Naive thymus-derived CD8-positive, alpha-beta T cell (primary cell): ENCODE results near the gene U2AF2. TPM values are rescaled to one million over a fixed set of nuclear protein-coding genes. Genes with fewer than 3 reads are reported as not detected.
"Not testable (repeated sequence)": the region's sequence is repeated elsewhere in the genome, so short reads cannot be mapped to it uniquely, and the experiment has no call there.

Experiments
- ATAC-seq, 2 donors: fragments of 150-1000 bp; cut with Tn5 transposase in 1 of 2; sonication (Bioruptor Pico), chemical (Tn5 transposase) in 1 of 2; 1 replicate in 1 of 2; 2 replicates in 1 of 2; pipeline ENCODE4 v1.10.0; 2021; ENCODE audit warnings: mild to moderate bottlenecking in 2 of 2, moderate library complexity in 2 of 2
- POLR2A ChIA-PET: fragments of 350-600 bp; sonication (Branson Sonifier 250); formaldehyde crosslinking; loops from one replicate; lab custom pipeline; 2021; ENCODE audit warnings: antibody characterized with exemption; lab: Charles Lee
- DNase-seq, 10 donors: peaks; one replicate each; pipeline versions ENCODE4 v3.0.0 to v3.0.0-alpha.2; 2020 to 2022
- H3K27ac Mint-ChIP-seq, 10 donors: one replicate each; pipeline ENCODE4 v1.8.0; 2020 to 2022; ENCODE audit warnings: mild to moderate bottlenecking in 10 of 10, mixed read lengths in 10 of 10, moderate library complexity in 4 of 10, inconsistent platforms in 1 of 10
- H3K27me3 Mint-ChIP-seq, 5 donors: one replicate each; pipeline ENCODE4 v1.8.0; 2021 to 2022; ENCODE audit warnings: mixed read lengths in 5 of 5
- H3K36me3 Mint-ChIP-seq, 3 donors: one replicate each; pipeline ENCODE4 v1.8.0; 2020 to 2022; ENCODE audit warnings: mixed read lengths in 3 of 3, mild to moderate bottlenecking in 2 of 3, inconsistent platforms in 1 of 3
- H3K4me1 Mint-ChIP-seq, 4 donors: one replicate each; pipeline ENCODE4 v1.8.0; 2021 to 2022; ENCODE audit warnings: mixed read lengths in 4 of 4
- H3K4me3 Mint-ChIP-seq, 10 donors: one replicate each; pipeline ENCODE4 v1.8.0; 2020 to 2022; ENCODE audit warnings: mild to moderate bottlenecking in 10 of 10, mixed read lengths in 10 of 10, moderate library complexity in 6 of 10, inconsistent platforms in 1 of 10
- H3K9me3 Mint-ChIP-seq, 9 donors: one replicate each; pipeline ENCODE4 v1.8.0; 2020 to 2022; ENCODE audit warnings: mixed read lengths in 9 of 9, mild to moderate bottlenecking in 3 of 9, inconsistent platforms in 1 of 9, moderate library complexity in 1 of 9
- polyA plus RNA-seq, 3 donors: library from polyadenylated mRNA; unstranded; fragments of 300-500 nt; fragmentation: Illumina TruSeq; gene quantifications; one replicate each; pipeline ENCODE4 v1.2.3, GENCODE V29; 2021
- total RNA-seq, 8 experiments: library from RNA in 2 of 8; stranded (reverse) in 2 of 8; gene quantifications; one replicate each; pipeline ENCODE4 v1.2.3 and lab custom pipeline; 2021 to 2026

Gene U2AF2
- total and polyA plus RNA-seq, 5 experiments from 2014 or later: 6.6 to 289 (median 10.6) TPM

DNA sequence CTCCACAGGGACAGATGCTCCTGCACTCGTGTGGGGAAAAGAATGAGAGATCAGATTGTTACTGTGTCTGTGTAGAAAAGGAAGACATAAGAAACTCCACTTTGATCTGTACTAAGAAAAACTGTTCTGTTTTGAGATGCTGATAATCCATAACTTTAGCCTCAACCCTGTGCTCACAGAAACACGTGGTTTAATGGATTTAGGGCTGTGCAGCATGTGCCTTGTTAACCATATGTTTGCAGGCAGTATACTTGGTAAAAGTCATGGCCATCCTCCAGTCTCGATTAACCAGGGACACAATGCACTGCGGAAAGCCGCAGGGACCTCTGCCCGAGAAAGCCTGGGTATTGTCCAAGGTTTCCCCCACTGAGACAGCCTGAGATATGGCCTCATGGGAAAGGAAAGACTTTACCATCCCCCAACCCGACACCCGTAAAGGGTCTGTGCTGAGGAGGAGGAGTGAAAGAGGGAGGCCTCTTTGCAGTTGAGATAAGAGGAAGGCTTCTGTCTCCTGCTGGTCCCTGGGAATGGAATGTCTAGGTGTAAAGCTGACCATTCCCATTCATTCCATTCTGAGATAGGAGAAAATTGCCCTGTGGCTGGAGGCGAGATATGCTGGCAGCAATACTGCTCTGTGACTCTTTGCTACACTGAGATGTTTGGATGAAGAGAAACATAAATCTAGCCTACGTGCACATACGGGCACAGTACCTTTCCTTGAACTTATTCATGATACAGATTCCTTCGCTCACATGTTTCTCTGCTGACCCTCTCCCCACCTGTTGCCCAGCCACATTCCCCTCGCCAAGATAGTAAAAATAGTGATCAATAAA lies 63.3 kb downstream of the U2AF2 start:
- peak overlapping the region in 1 of 10 donors; percentile 51 for H3K27ac Mint-ChIP-seq
- H3K4me3 Mint-ChIP-seq, ATAC-seq, DNase-seq, H3K4me1 Mint-ChIP-seq, POLR2A ChIA-PET: not testable (repeated sequence)
- peaks cover 42 to 66% (median 48%) of the 10 kb centered on the region in 5 donors for H3K27me3 Mint-ChIP-seq
- peaks cover 0 to 32% (median 20%) of the 10 kb centered on the region in 3 donors for H3K36me3 Mint-ChIP-seq
- peaks cover 3 to 40% (median 24%) of the 10 kb centered on the region in 9 donors for H3K9me3 Mint-ChIP-seq

DNA sequence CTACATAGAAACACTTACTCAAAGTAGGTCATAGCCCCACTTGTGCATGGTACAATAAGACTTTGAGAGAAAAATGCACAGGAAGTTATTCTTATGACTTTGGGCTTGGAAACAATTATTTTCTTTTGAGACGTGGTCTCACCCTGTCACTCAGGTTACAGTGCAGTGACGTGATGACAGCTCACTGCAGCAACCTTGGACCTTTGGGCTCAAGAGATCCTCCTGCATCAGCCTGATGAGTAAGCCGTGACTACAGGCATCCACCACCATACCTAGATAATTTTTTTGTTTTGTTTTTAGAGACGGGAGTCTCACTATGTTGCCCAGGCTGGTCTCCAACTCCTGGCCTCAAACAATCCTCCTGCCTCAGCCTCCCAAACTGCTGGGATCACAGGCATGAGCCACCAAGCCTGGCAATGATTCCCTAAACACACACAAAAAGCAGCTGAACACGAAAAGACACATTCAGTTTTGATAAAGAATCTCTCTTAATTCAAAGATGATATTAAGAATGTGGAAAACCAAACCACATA lies 65.4 kb downstream of the U2AF2 start:
- POLR2A ChIA-PET: no interaction called here
- Mint-ChIP-seq H3K27me3 (peaks cover 43 to 71% (median 48%) of the 10 kb centered on the region in 5 donors), H3K27ac (no peak overlapping the region), H3K9me3 (peaks cover 3 to 43% (median 23%) of the 10 kb centered on the region in 9 donors), H3K36me3 (peaks cover 0 to 32% (median 20%) of the 10 kb centered on the region in 3 donors), H3K4me3 (no peak overlapping the region), H3K4me1 (no peaks in the 10 kb centered on the region)
- ATAC-seq (no peak), DNase-seq (no peak)

DNA sequence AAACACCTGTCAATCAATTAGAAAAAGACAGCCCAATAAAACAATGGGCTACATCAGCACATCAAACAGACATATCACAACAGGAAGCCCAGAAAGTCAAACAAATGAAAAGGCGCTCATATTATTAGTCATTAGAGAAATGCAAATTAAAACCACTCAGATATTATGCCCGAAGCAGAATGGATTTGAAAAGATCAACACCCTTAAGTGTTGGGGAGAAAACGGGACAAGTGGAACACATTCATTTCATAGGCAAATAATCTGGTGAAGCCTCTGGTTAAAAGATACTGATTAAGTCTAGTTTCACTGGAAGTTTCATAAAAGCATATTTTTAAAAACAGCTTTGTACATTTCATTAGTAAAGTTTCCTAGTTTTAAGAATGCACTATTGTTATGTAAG lies 66.0 kb downstream of the U2AF2 start:
- peaks cover 3 to 43% (median 23%) of the 10 kb centered on the region in 9 donors for H3K9me3 Mint-ChIP-seq
- no peak for DNase-seq
- H3K27me3 Mint-ChIP-seq: peaks cover 46 to 75% (median 48%) of the 10 kb centered on the region in 5 donors
- POLR2A ChIA-PET: no interaction called here
- H3K27ac Mint-ChIP-seq: no peak overlapping the region
- H3K4me3 Mint-ChIP-seq: no peak overlapping the region
- no peaks in the 10 kb centered on the region for H3K4me1 Mint-ChIP-seq
- ATAC-seq: no peak
- H3K36me3 Mint-ChIP-seq: peaks cover 0 to 32% (median 20%) of the 10 kb centered on the region in 3 donors

DNA sequence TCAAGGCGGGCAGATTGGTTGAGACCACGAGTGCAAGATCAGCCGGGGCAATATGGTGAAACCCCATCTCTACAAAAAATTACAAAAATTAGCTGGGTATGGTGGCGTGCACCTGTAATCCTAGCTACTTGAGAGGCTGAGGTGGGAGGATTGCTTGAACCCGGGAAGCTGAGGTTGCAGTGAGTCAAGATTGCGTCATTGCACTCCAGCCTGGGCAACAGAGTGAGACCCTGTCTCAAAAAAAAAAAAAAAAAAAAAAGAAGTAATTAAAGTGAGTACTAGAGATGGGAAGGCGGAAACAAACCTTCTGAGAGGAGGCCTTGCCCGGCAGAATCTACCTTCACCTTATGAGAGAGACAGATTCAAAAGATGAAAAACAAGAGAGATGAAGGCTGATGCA lies 68.7 kb downstream of the U2AF2 start:
- Mint-ChIP-seq H3K4me3 (no peak overlapping the region), H3K9me3 (peaks cover 3 to 41% (median 23%) of the 10 kb centered on the region in 9 donors), H3K36me3 (peaks cover 0 to 30% (median 20%) of the 10 kb centered on the region in 3 donors), H3K4me1 (no peaks in the 10 kb centered on the region), H3K27ac (peak overlapping the region in 1 of 10 donors; percentile 72), H3K27me3 (peaks cover 36 to 72% (median 40%) of the 10 kb centered on the region in 5 donors)
- POLR2A ChIA-PET: no interaction called here
- DNase-seq (no peak), ATAC-seq (no peak)

Other genes with a start within 250 kb of the U2AF2 start
- 10 to 100 TPM; 18.1 to 20.2 TPM for gene UBE2S, start 247.2 kb upstream of the U2AF2 start, total RNA-seq
- gene UBE2S, start 247.2 kb upstream of the U2AF2 start, polyA plus RNA-seq: 10 to 100 TPM; 18.6 to 25.8 (median 24.5) TPM
- not detected for gene SHISA7, start 211.7 kb upstream of the U2AF2 start, total RNA-seq
- gene SHISA7, start 211.7 kb upstream of the U2AF2 start, polyA plus RNA-seq: not detected
- gene ISOC2, start 193.4 kb upstream of the U2AF2 start, total RNA-seq: 10 to 100 TPM; 10.5 to 11.0 TPM
- gene ISOC2, start 193.4 kb upstream of the U2AF2 start, polyA plus RNA-seq: 10 to 100 TPM; 30.5 to 35.6 (median 34.2) TPM
- not detected for gene C19orf85, start 190.3 kb upstream of the U2AF2 start, total RNA-seq
- not detected for gene C19orf85, start 190.3 kb upstream of the U2AF2 start, polyA plus RNA-seq
- 10 to 100 TPM; 13.2 to 15.6 TPM for gene ZNF628, start 178.4 kb upstream of the U2AF2 start, total RNA-seq
- under 1 TPM; 0.26 to 0.42 (median 0.32) TPM for gene ZNF628, start 178.4 kb upstream of the U2AF2 start, polyA plus RNA-seq
- gene NAT14, start 169.8 kb upstream of the U2AF2 start, total RNA-seq: 10 to 100 TPM in 1 of 2 experiments, 1 to 10 TPM in 1; 8.0 to 10.4 TPM
- 1 to 10 TPM; 4.1 to 8.8 (median 7.7) TPM for gene NAT14, start 169.8 kb upstream of the U2AF2 start, polyA plus RNA-seq
- gene SSC5D, start 166.6 kb upstream of the U2AF2 start, total RNA-seq: 1 to 10 TPM; 1.3 to 1.4 TPM
- gene SSC5D, start 166.6 kb upstream of the U2AF2 start, polyA plus RNA-seq: under 1 TPM in 2 of 3 donors, not detected in 1; 0.02 to 0.11 TPM
- not detected for gene SBK2, start 117.9 kb upstream of the U2AF2 start, total RNA-seq
- not detected for gene SBK2, start 117.9 kb upstream of the U2AF2 start, polyA plus RNA-seq
- not detected for gene SBK3, start 109.5 kb upstream of the U2AF2 start, total RNA-seq
- not detected for gene SBK3, start 109.5 kb upstream of the U2AF2 start, polyA plus RNA-seq
- gene ZNF579, start 74.2 kb upstream of the U2AF2 start, total RNA-seq: 10 to 100 TPM in 1 of 2 experiments, 1 to 10 TPM in 1; 9.8 to 10.2 TPM
- under 1 TPM; 0.16 to 0.39 (median 0.20) TPM for gene ZNF579, start 74.2 kb upstream of the U2AF2 start, polyA plus RNA-seq
- gene FIZ1, start 55.5 kb upstream of the U2AF2 start, total RNA-seq: 10 to 100 TPM; 19.0 to 22.0 TPM
- gene FIZ1, start 55.5 kb upstream of the U2AF2 start, polyA plus RNA-seq: 1 to 10 TPM; 2.8 to 5.4 (median 3.4) TPM
- gene ZNF524, start 54.7 kb upstream of the U2AF2 start, total RNA-seq: 10 to 100 TPM; 19.1 to 20.7 TPM
- gene ZNF524, start 54.7 kb upstream of the U2AF2 start, polyA plus RNA-seq: 10 to 100 TPM; 21.5 to 31.6 (median 23.6) TPM
- gene ZNF865, start 49.4 kb upstream of the U2AF2 start, total RNA-seq: 10 to 100 TPM; 21.6 to 24.4 TPM
- gene ZNF865, start 49.4 kb upstream of the U2AF2 start, polyA plus RNA-seq: under 1 TPM in 2 of 3 donors, not detected in 1; 0.22 to 0.33 TPM
- gene ZNF784, start 30.5 kb upstream of the U2AF2 start, total RNA-seq: 1 to 10 TPM; 8.1 to 9.2 TPM
- 1 to 10 TPM in 2 of 3 donors, under 1 TPM in 1; 0.64 to 1.4 (median 1.1) TPM for gene ZNF784, start 30.5 kb upstream of the U2AF2 start, polyA plus RNA-seq
- 100 to 1,000 TPM; 110 to 111 TPM for gene ZNF580, start 14.0 kb upstream of the U2AF2 start, total RNA-seq
- 10 to 100 TPM; 15.3 to 21.7 (median 20.3) TPM for gene ZNF580, start 14.0 kb upstream of the U2AF2 start, polyA plus RNA-seq
- gene ZNF581, start 11.4 kb upstream of the U2AF2 start, total RNA-seq: 10 to 100 TPM; 33.8 to 36.3 TPM
- 10 to 100 TPM; 21.2 to 35.9 (median 34.9) TPM for gene ZNF581, start 11.4 kb upstream of the U2AF2 start, polyA plus RNA-seq
- 1 to 10 TPM; 5.3 to 8.3 TPM for gene CCDC106, start 6.8 kb upstream of the U2AF2 start, total RNA-seq
- gene CCDC106, start 6.8 kb upstream of the U2AF2 start, polyA plus RNA-seq: 1 to 10 TPM; 2.6 to 4.4 (median 4.3) TPM
- 10 to 100 TPM; 49.5 to 52.2 TPM for gene EPN1, start 20.2 kb downstream of the U2AF2 start, total RNA-seq
- gene EPN1, start 20.2 kb downstream of the U2AF2 start, polyA plus RNA-seq: 10 to 100 TPM in 1 of 3 donors, 1 to 10 TPM in 2; 5.5 to 15.8 (median 7.5) TPM
- gene NLRP9, start 83.4 kb downstream of the U2AF2 start, total RNA-seq: not detected
- not detected for gene NLRP9, start 83.4 kb downstream of the U2AF2 start, polyA plus RNA-seq
- gene RFPL4A, start 104.1 kb downstream of the U2AF2 start, total RNA-seq: not detected
- not detected for gene RFPL4A, start 104.1 kb downstream of the U2AF2 start, polyA plus RNA-seq
- gene RFPL4AL1, start 114.1 kb downstream of the U2AF2 start, total RNA-seq: not detected
- gene RFPL4AL1, start 114.1 kb downstream of the U2AF2 start, polyA plus RNA-seq: not detected
- not detected for gene NLRP11, start 177.0 kb downstream of the U2AF2 start, total RNA-seq
- gene NLRP11, start 177.0 kb downstream of the U2AF2 start, polyA plus RNA-seq: not detected
- not detected for gene NLRP4, start 181.5 kb downstream of the U2AF2 start, total RNA-seq
- gene NLRP4, start 181.5 kb downstream of the U2AF2 start, polyA plus RNA-seq: not detected